ENCODE data around the gene PLSCR1. TPM values are rescaled to one million over a fixed set of nuclear protein-coding genes. Genes with fewer than 3 reads are reported as not detected.

Gene PLSCR1
- total RNA-seq, 1 experiment from 2014 or later: 60.1 TPM

- Histone ChIP-seq H3K4me2 (peak overlapping the region; percentile 75), H3K4me1 (replicated peaks; ENCODE audit: insufficient read depth) (peaks cover 54% of the 10 kb centered on the region), H3F3A (ENCODE audit: insufficient read depth, low read depth) (peaks cover 50% of the 10 kb centered on the region), H3K4me3 (peak overlapping the region; percentile 53; the same call in 1 of the 2 replicates), H3K27me3 (ENCODE audit: insufficient read depth, low read depth) (no peaks in the 10 kb centered on the region), H3K79me2 (ENCODE audit: low read depth) (no peaks in the 10 kb centered on the region), H3K36me3 (ENCODE audit: low read depth) (no peaks in the 10 kb centered on the region; the same call in 1 of the 2 replicates), H3K9me2 (ENCODE audit: insufficient read depth) (no peaks in the 10 kb centered on the region), H3K9me3 (ENCODE audit: insufficient read depth, low read depth) (peaks cover 12% of the 10 kb centered on the region), H2AFZ (peak overlapping the region; percentile 49), H3K27ac (peak overlapping the region; percentile 100), H4K20me1 (ENCODE audit: insufficient read depth) (no peaks in the 10 kb centered on the region)
- CTCF ChIA-PET: interaction anchor here (0.6 kb wide), 1 partner anchor 27 kb away, joined by 3 read pairs; no protein-coding TSS in a partner anchor
- no peak for DNase-seq
- TF ChIP-seq EZH2 (IDR thresholded peaks at IDR 0.05; ENCODE audit: low read depth) (no peak), CTCF (conservative IDR thresholded peaks at IDR 0.05) (no peak; the same call in 1 of the 2 replicates)
- TSS peak; percentile 51 for BruUV-seq (replicated peaks)
- POLR2A ChIA-PET (ENCODE audit: unreplicated experiment): no interaction called here
- intact Hi-C loops (cut with micrococcal nuclease; ENCODE audit: unreplicated experiment): loop anchor here (1.0 to 2.0 kb wide), 2 partner anchors 41 to 74 kb away; partner anchors contain the start of gene PLSCR1
These were observed 41.4 kb downstream of the PLSCR1 start for GRCh38 chr3:146502887-146503460.

DNA sequence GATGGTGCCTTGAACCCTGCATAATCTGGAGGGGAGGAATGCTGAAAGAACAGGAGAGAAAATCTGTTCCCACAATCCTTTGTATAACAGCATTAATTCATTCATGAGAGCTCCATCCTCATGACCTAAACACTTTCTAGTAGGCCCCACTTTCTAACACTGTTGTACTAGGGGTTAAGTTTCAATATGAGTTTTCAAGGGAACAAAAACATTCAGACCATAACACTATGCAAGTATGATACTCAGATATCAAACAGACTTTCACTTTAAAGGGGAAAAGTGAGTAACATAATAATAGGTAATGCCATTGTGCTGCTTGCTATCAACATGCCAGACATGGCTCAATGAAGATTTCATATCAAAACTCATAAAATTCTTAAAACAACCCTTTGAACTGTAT, 42.7 kb downstream of the PLSCR1 start:
- intact Hi-C loops (cut with micrococcal nuclease; ENCODE audit: unreplicated experiment): loop anchor here (2.0 kb wide), 1 partner anchor 75 kb away; no protein-coding TSS in a partner anchor
- BruUV-seq (replicated peaks): no TSS peak
- ChIA-PET CTCF (no interaction called here), POLR2A (ENCODE audit: unreplicated experiment) (no interaction called here)
- Histone ChIP-seq H3K27me3 (ENCODE audit: insufficient read depth, low read depth) (no peaks in the 10 kb centered on the region), H3K79me2 (ENCODE audit: low read depth) (no peaks in the 10 kb centered on the region), H2AFZ (no peak overlapping the region), H3F3A (ENCODE audit: insufficient read depth, low read depth) (peaks cover 38% of the 10 kb centered on the region), H3K4me2 (no peak overlapping the region), H3K27ac (peak overlapping the region; percentile 100), H3K9me2 (ENCODE audit: insufficient read depth) (no peaks in the 10 kb centered on the region), H3K9me3 (ENCODE audit: insufficient read depth, low read depth) (peaks cover 3% of the 10 kb centered on the region), H3K4me3 (no peak overlapping the region), H4K20me1 (ENCODE audit: insufficient read depth) (no peaks in the 10 kb centered on the region), H3K4me1 (replicated peaks; ENCODE audit: insufficient read depth) (peaks cover 44% of the 10 kb centered on the region), H3K36me3 (ENCODE audit: low read depth) (no peaks in the 10 kb centered on the region; the same call in 1 of the 2 replicates)
- TF ChIP-seq EZH2 (IDR thresholded peaks at IDR 0.05; ENCODE audit: low read depth) (no peak), CTCF (conservative IDR thresholded peaks at IDR 0.05) (no peak)
- DNase-seq: no peak

GRCh38 chr3:146499701-146500100, 44.7 kb downstream of the PLSCR1 start:
- Histone ChIP-seq H3K79me2 (ENCODE audit: low read depth) (no peaks in the 10 kb centered on the region), H3K27me3 (ENCODE audit: insufficient read depth, low read depth) (no peaks in the 10 kb centered on the region), H3K4me1 (replicated peaks; ENCODE audit: insufficient read depth) (peaks cover 27% of the 10 kb centered on the region), H3K9me3 (ENCODE audit: insufficient read depth, low read depth) (peaks cover 3% of the 10 kb centered on the region; the same call in 1 of the 2 replicates), H3K4me2 (no peak overlapping the region), H3F3A (ENCODE audit: insufficient read depth, low read depth) (peaks cover 24% of the 10 kb centered on the region), H2AFZ (no peak overlapping the region), H3K9me2 (ENCODE audit: insufficient read depth) (no peaks in the 10 kb centered on the region), H4K20me1 (ENCODE audit: insufficient read depth) (no peaks in the 10 kb centered on the region), H3K4me3 (no peak overlapping the region), H3K36me3 (ENCODE audit: low read depth) (no peaks in the 10 kb centered on the region; the same call in 1 of the 2 replicates), H3K27ac (no peak overlapping the region)
- no peak for TF ChIP-seq CTCF (conservative IDR thresholded peaks at IDR 0.05)
- TF ChIP-seq EZH2 (IDR thresholded peaks at IDR 0.05; ENCODE audit: low read depth): no peak
- POLR2A ChIA-PET (ENCODE audit: unreplicated experiment): no interaction called here
- BruUV-seq (replicated peaks): no TSS peak
- CTCF ChIA-PET: interaction anchor here (0.6 kb wide), 1 partner anchor 32 kb away, joined by 3 read pairs; no protein-coding TSS in a partner anchor
- DNase-seq: no peak
- intact Hi-C loops (cut with micrococcal nuclease; ENCODE audit: unreplicated experiment): no loop called here

All from PC-9 (cell line).